T-helper 1 cell treated with Interleukin-12 subunit alpha and Interleukin-12 subunit beta and Interleukin-4 antibody, amounts not matched to agents 30 μg/mL and 1 μg/mL, for 36 hours (primary cell): ENCODE measurements around the gene TRPC4AP.
A peak's percentile ranks its signal among the peaks of the same experiment; 100 is the strongest.

Source experiments
- H3K27ac Mint-ChIP-seq: one replicate; pipeline ENCODE4 v1.8.0; 2021; ENCODE audit warnings: mild to moderate bottlenecking, mixed read lengths
- H3K27me3 Mint-ChIP-seq: one replicate; pipeline ENCODE4 v1.8.0; 2021; ENCODE audit warnings: low read depth, mixed read lengths
- H3K36me3 Mint-ChIP-seq: one replicate; pipeline ENCODE4 v1.8.0; 2021; ENCODE audit warnings: low read depth, mixed read lengths
- H3K4me1 Mint-ChIP-seq: one replicate; pipeline ENCODE4 v1.8.0; 2021; ENCODE audit warnings: low read depth, mixed read lengths
- H3K4me3 Mint-ChIP-seq: one replicate; pipeline ENCODE4 v1.8.0; 2021; ENCODE audit warnings: mild to moderate bottlenecking, moderate library complexity, mixed read lengths
- H3K9me3 Mint-ChIP-seq: one replicate; pipeline ENCODE4 v1.8.0; 2021; ENCODE audit warnings: mixed read lengths

Gene TRPC4AP

DNA sequence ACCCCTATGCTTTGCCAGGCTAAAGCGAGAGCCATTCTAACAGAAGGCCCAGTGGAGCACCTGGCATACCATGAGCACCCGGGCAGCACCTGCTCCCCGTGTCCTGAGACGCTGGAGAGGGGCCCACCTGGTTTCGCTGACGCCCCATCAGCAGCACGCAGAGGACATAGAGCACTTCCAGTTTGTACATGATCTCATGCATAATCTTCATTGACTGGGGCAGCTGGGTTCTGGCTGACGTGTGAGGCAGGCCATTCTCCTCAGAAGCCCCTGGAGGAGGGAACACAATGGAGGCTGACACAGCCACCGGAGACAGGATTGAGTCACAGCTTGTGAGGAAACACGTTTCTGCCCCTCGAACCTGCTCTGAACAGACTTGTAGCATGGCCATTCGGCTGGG lies 71.5 kb downstream of the TRPC4AP start:
- Mint-ChIP-seq H3K36me3 (peaks cover 26% of the 10 kb centered on the region), H3K4me3 (no peak overlapping the region), H3K27ac (no peak overlapping the region), H3K4me1 (no peaks in the 10 kb centered on the region), H3K9me3 (no peaks in the 10 kb centered on the region), H3K27me3 (no peaks in the 10 kb centered on the region)

GRCh38 chr20:35020108-35020928 lies 72.3 kb downstream of the TRPC4AP start:
- Mint-ChIP-seq H3K27me3 (no peaks in the 10 kb centered on the region), H3K36me3 (peaks cover 25% of the 10 kb centered on the region), H3K27ac (peak overlapping the region; percentile 4), H3K4me1 (no peaks in the 10 kb centered on the region), H3K4me3 (no peak overlapping the region), H3K9me3 (no peaks in the 10 kb centered on the region)

DNA sequence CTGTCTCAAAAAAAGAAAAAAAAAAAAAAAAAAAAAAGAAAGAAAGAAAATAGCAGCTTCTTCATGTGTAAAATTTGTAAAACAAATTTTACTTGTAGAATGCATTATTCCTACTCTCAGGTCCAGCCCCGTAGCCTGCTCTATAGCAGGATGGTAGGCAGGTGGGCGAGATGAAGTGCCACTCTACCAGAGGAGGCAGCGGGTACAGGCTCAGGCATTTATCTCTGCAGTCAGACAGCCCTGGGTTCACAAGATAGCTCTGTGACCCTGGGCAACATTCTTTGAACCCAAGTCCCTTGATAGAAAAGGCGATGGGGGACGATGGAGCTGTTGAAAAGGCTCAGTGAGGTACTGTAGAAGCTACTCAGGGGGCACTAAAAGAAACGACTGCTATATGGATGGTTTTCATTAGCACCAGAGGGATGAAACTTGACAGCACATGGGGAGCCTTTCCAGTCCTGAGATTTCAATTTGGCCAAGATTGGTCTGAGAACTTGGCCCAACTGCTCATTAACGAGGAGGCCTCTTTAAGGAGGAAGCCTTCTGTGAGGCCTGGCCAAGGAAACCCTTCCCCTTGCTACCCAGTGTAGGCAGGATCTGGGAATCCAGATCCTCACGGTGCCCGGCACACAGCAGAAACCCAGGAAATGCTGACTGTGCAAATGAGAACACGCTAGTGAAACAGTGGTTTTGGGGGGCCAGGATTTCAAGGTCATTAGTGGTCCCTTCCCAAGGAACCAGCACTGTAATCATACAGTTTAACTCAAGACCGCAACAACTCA lies 73.8 kb downstream of the TRPC4AP start:
- H3K27me3 Mint-ChIP-seq = no peaks in the 10 kb centered on the region
- H3K36me3 Mint-ChIP-seq = peaks cover 22% of the 10 kb centered on the region
- no peak overlapping the region for H3K27ac Mint-ChIP-seq
- H3K4me3 Mint-ChIP-seq = no peak overlapping the region
- no peaks in the 10 kb centered on the region for H3K9me3 Mint-ChIP-seq
- no peaks in the 10 kb centered on the region for H3K4me1 Mint-ChIP-seq

DNA sequence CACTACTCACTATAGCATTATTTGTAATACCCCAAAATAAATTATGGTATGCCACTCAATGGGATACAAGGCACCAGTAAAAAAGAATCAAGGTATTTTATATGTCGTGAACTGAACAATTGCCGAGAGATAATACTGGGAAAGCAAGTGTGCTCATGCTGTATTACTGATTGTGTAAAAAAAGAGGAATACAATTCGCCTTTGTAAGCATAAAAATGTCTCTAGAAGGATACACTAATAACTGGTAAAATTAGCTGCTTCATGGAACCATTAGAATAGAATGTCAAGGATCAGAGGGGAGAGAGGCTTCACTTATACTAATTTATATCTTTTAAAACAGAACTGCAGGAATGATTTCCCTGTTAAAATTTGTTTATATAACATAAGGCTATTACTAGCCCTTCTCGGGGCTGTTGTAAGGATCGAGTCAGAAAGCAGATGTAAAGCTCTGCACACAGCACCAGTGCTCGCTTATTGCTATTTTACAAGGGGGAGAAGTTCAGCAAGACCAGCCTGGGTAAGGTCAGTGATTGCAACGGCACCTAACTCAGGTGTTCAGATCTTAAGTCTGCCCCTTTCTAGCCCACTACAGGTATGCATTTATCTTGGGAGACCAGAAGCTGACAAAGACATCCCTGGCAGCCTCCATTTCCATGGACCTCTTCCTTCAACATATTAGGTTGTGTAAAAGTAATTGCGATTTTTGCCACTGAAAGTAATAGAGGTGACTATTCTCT lies 75.3 kb downstream of the TRPC4AP start:
- H3K9me3 Mint-ChIP-seq = no peaks in the 10 kb centered on the region
- H3K4me1 Mint-ChIP-seq = no peaks in the 10 kb centered on the region
- no peak overlapping the region for H3K4me3 Mint-ChIP-seq
- no peaks in the 10 kb centered on the region for H3K27me3 Mint-ChIP-seq
- H3K36me3 Mint-ChIP-seq = peaks cover 21% of the 10 kb centered on the region
- no peak overlapping the region for H3K27ac Mint-ChIP-seq

- Mint-ChIP-seq H3K4me3 (no peak overlapping the region), H3K4me1 (no peaks in the 10 kb centered on the region), H3K27me3 (no peaks in the 10 kb centered on the region), H3K27ac (no peak overlapping the region), H3K36me3 (peaks cover 22% of the 10 kb centered on the region), H3K9me3 (no peaks in the 10 kb centered on the region)
Measured at GRCh38 chr20:35015863-35016193, 76.8 kb downstream of the TRPC4AP start.

DNA sequence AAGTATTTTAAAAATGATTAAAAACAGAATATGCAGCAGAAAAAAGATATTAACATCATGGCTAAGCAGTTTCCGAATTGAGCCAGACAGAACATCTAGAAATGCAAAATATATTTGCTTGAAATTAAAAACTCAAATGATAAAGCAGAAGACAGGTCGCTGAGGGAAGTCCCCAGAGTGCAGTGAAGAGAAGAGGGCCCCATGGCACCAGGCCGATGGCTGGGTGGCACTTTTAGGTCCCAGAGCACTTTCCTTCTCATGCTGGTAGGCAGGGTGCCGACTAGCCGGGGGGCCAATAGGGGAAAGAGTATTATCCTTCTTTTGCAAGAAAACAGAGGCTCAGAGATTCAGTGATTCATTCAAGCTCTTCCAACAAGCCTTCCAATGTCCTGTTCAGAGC lies 78.1 kb downstream of the TRPC4AP start:
- Mint-ChIP-seq H3K9me3 (no peaks in the 10 kb centered on the region), H3K4me3 (no peak overlapping the region), H3K27ac (no peak overlapping the region), H3K4me1 (peaks cover 3% of the 10 kb centered on the region), H3K27me3 (no peaks in the 10 kb centered on the region), H3K36me3 (peaks cover 20% of the 10 kb centered on the region)

DNA sequence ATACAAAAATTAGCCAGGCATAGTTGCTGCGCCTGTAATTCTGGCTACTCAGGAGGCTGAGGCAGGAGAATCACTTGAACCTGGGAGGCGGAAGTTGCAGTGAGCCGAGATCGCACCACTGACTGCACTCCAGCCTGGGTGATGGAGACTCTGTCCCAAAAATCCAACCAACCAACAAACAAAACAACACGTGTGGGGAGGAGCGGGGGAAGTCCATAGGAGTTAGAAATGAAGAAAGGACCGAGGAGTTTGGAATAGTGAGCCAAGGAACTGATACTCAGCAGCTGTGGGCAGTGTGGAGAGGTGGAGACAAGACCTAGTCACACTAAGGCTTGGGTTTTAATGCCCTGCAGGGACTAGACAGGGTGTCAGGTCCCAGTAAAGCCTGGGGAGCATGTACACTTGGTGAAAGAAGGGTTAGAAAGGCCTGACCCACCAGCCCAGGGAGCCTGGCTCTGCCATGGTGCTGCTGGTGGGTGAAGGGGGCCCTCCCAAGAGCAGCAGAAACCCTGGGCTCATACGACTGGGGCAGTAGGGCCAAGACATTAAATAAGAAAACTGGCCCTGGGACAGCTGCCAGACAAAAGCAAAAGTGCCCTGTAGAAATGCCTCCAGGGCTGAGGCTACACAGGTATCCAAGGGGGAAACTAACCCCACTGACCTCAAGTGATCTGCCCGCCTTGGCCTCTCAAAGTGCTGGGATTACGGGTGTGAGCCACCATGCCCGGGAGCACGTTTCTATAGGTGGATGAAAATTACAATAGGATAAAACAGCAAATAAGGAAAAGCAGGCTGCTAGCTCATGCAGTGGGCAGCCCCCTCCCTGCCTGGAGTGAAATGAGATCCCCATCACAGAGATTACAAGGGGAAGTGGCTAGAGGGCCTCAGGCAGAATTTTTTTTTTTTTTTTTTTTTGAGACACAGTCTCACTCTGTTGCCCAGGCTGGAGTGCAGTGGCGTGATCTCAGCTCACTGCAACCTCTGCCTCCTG lies 78.9 kb downstream of the TRPC4AP start:
- Mint-ChIP-seq H3K27me3 (no peaks in the 10 kb centered on the region), H3K4me3 (no peak overlapping the region), H3K27ac (no peak overlapping the region), H3K36me3 (peaks cover 27% of the 10 kb centered on the region), H3K4me1 (peaks cover 3% of the 10 kb centered on the region), H3K9me3 (no peaks in the 10 kb centered on the region)

DNA sequence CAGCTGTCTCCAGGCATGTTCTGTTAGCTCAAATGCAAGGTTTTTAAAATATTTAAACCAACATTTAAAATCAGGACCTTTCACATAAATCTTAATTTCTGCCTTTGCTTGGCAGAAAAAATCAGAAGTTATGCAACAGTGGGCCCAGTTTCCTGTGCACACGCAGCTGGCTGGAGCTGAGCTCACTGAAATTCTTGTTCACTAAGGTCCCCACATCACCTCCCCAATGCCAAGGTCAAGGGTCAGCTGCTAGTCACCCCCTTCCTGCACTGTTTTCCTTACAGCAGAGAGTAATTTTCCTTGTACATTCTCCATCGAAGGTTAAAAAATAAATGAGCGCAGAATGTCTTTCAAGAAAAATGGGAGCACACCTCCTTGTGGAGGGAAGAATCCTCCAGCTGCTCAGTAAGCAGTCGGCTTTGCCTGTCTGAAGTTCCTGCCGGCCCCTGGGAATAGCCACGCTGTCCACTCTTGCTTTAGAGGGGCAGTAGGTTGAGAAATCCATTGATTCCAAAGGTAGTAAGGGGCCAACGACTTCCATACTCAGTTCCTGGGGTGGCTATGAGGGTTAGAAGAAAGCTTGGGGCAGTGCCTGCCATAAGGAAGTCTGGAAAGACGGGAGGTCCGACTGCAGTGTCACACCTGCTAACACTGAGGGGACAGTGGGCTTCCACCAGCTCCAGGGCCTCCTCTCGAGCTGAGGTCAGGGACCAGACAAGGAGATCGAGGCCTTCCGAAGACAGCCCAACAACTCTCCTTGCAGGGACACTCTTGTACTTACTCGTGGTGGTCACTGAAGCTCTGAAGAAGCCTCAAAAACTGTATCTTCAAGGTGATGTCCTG lies 80.2 kb downstream of the TRPC4AP start:
- Mint-ChIP-seq H3K27me3 (no peaks in the 10 kb centered on the region), H3K4me1 (peaks cover 3% of the 10 kb centered on the region), H3K36me3 (peaks cover 34% of the 10 kb centered on the region), H3K27ac (no peak overlapping the region), H3K9me3 (no peaks in the 10 kb centered on the region), H3K4me3 (no peak overlapping the region)

DNA sequence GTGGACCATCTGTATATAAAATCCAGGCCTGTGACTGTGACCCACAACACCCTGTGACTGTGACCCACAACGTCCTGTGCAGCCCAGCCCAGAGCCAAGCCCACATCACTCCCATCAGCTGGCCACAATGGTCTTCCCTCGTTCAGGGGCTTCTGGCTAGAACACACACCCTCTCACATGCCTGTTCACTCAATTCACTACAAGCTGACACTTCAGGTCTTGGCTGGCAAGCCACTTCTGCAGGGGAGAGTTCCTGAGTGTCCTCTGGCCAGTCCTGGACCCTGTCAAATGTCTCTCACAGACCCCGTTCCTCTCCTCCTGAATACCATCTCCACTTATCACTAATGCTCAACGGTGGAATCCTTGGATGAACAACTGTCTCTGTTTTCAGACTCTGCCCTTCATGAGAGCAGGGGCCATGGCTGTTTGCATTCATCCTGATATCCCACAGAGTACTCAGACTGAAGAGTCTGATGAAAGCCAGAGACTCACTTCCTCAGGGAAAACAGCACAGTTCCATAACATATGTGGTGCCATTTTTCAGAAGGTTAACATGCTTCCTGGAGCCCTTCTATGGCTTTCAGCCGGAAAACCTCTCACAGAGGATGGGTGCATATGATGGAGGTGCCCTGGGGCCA lies 80.9 kb downstream of the TRPC4AP start:
- H3K27me3 Mint-ChIP-seq = no peaks in the 10 kb centered on the region
- H3K4me3 Mint-ChIP-seq = no peak overlapping the region
- H3K27ac Mint-ChIP-seq = no peak overlapping the region
- peaks cover 3% of the 10 kb centered on the region for H3K4me1 Mint-ChIP-seq
- peaks cover 36% of the 10 kb centered on the region for H3K36me3 Mint-ChIP-seq
- no peaks in the 10 kb centered on the region for H3K9me3 Mint-ChIP-seq

GRCh38 chr20:35010405-35011192 lies 82.0 kb downstream of the TRPC4AP start:
- H3K9me3 Mint-ChIP-seq = no peaks in the 10 kb centered on the region
- no peak overlapping the region for H3K4me3 Mint-ChIP-seq
- H3K27me3 Mint-ChIP-seq = no peaks in the 10 kb centered on the region
- H3K27ac Mint-ChIP-seq = peak overlapping the region; percentile 10
- peaks cover 3% of the 10 kb centered on the region for H3K4me1 Mint-ChIP-seq
- H3K36me3 Mint-ChIP-seq = peaks cover 34% of the 10 kb centered on the region

DNA sequence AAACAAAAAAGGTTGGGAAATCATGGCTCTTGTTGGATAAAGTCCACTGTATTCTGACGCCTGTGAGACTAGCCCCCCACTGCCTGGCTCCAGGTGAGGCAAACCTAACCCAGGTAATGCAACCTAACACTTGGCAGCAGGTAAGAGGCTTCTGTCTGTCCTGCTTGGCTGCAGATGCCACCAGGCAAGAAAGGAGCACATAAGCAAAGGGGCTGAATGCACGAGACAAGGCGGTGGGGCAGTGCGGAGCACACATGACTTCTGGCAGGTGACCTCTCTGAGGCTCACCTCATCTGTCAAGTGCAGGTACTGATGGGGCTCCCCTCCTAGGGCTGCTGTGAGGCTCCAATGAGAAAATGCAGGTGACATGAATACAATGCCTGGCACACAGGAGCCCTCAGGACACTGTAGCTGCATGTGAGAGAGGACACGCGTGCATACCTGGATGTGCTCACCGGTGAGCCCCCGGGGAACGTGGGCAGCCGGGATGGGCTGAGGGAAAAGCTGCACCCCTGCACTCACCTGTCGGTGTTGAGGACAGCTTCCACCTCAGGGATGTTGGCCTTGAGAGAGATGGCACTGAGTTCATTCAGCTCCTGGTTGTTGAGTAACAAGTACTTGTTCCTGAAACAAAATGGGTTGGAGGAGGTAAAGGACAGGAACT lies 82.8 kb downstream of the TRPC4AP start:
- no peaks in the 10 kb centered on the region for H3K27me3 Mint-ChIP-seq
- H3K4me3 Mint-ChIP-seq = no peak overlapping the region
- H3K36me3 Mint-ChIP-seq = peaks cover 31% of the 10 kb centered on the region
- H3K9me3 Mint-ChIP-seq = no peaks in the 10 kb centered on the region
- H3K27ac Mint-ChIP-seq = no peak overlapping the region
- peaks cover 3% of the 10 kb centered on the region for H3K4me1 Mint-ChIP-seq
